ENCODE measurements around the gene NFILZ. TPM values are rescaled to one million over a fixed set of nuclear protein-coding genes. Genes with fewer than 3 reads are reported as not detected.
A peak's percentile ranks its signal among the peaks of the same experiment; 100 is the strongest.
"Not testable (repeated sequence)": the region's sequence is repeated elsewhere in the genome, so short reads cannot be mapped to it uniquely, and the experiment has no call there.

NFILZ gene
- total RNA-seq, 1 donor from 2014 or later = not detected

DNA sequence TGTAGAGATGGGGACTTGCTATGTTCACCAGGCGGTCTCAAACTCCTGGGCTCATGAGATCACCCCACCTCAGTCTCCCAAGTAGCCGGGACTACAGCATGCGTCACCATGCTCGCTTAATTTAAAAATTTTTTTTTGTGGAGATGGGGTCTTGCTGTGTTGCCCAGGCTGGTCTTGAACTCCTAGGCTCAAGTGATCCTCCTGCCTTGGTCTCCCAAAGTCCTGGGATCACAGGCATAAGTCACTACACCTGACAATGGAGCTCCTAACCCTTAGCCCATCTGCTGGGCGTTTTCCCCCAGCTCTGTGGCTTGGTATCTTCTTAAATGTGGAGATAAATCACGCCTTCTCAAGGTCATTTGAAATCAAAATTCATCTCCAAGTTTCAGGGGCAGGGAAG is 13.6 kb upstream of the NFILZ start:
- intact Hi-C loops (cut with micrococcal nuclease) = no loop called here
- TF ChIP-seq, protein P1, sequence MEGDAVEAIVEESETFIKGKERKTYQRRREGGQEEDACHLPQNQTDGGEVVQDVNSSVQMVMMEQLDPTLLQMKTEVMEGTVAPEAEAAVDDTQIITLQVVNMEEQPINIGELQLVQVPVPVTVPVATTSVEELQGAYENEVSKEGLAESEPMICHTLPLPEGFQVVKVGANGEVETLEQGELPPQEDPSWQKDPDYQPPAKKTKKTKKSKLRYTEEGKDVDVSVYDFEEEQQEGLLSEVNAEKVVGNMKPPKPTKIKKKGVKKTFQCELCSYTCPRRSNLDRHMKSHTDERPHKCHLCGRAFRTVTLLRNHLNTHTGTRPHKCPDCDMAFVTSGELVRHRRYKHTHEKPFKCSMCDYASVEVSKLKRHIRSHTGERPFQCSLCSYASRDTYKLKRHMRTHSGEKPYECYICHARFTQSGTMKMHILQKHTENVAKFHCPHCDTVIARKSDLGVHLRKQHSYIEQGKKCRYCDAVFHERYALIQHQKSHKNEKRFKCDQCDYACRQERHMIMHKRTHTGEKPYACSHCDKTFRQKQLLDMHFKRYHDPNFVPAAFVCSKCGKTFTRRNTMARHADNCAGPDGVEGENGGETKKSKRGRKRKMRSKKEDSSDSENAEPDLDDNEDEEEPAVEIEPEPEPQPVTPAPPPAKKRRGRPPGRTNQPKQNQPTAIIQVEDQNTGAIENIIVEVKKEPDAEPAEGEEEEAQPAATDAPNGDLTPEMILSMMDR (IDR thresholded peaks at IDR 0.05; ENCODE audit: borderline replicate concordance) = no peak

DNA sequence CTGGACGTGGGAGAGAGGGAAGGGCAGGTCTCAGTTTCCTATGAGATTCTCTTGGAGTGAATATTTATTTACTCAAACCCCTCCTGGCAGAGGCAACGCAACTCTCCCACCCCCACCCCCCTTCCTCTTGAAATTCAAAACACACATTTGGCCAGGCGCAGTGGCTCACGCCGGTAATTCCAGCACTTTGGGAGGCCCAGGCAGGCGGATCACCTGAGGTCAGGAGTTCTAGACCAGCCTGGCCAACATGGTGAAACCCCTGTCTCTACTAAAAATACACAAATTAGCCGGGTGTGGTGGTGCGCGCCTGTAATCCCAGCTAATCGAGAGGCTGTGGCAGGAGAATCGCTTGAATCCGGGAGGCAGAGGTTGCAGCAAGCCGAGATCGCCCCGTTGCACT is 13.1 kb upstream of the NFILZ start:
- H3K4me3 ChIP-seq; H3K27ac ChIP-seq (replicated peaks); intact Hi-C loops (cut with micrococcal nuclease); H3K4me1 ChIP-seq; DNase-seq; H3K36me3 ChIP-seq; H3K9me3 ChIP-seq (replicated peaks): not testable (repeated sequence)
- H3K27me3 ChIP-seq (ENCODE audit: low read depth) = peaks cover 59% of the 10 kb centered on the region

More for the DNA sequence above, 13.6 kb upstream of the NFILZ start:
- Histone ChIP-seq H3K27me3 (ENCODE audit: low read depth) (peaks cover 60% of the 10 kb centered on the region), H3K27ac (replicated peaks) (no peak overlapping the region), H3K9me3 (replicated peaks) (no peaks in the 10 kb centered on the region), H3K4me3 (no peak overlapping the region), H3K36me3 (no peaks in the 10 kb centered on the region), H3K4me1 (peaks cover under 1% of the 10 kb centered on the region)
- DNase-seq = no peak

DNA sequence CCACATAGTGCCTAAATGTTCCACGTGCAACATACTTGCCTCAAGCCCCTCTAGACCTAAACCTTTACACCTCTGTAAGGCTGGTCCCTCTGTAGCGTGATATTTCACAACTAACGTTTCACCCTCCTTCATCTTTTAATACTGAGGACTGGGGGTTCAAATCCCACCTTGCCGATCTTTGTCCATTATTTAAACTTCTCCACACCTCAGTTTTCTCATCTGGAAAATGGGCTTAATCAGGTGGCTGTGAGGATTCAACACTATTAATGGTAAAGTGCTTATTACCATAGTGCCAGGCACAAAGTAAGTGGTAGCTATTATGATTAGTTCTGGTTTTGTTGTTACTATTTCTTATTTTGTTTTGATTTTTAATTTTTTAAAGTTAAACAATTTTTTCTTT is 12.4 kb upstream of the NFILZ start:
- H3K4me1 ChIP-seq = no peaks in the 10 kb centered on the region
- TF ChIP-seq, protein P1 (IDR thresholded peaks at IDR 0.05; ENCODE audit: borderline replicate concordance) = no peak
- peaks cover 59% of the 10 kb centered on the region for H3K27me3 ChIP-seq (ENCODE audit: low read depth)
- H3K27ac ChIP-seq (replicated peaks) = no peak overlapping the region
- H3K4me3 ChIP-seq = no peak overlapping the region
- no peaks in the 10 kb centered on the region for H3K36me3 ChIP-seq
- no peaks in the 10 kb centered on the region for H3K9me3 ChIP-seq (replicated peaks)
- intact Hi-C loops (cut with micrococcal nuclease) = no loop called here
- DNase-seq = no peak

DNA sequence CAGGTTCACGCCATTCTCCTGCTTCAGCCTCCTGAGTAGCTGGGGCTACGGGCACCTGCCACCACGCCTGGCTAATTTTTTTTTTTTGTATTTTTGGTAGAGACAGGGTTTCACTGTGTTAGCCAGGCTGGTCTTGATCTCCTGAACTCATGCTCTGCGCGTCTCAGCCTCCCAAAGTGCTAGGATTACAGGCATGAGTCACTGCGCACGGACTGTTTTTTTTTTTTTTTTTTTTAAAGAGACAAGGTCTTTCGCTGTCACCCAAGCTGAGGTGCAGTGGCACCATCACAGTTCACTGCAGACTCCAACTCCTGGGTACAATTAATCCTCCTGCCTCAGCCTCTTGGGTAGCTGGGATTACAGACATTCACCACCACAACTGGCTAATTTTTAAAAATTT is 11.7 kb upstream of the NFILZ start:
- DNase-seq = no peak
- H3K4me1 ChIP-seq = no peaks in the 10 kb centered on the region
- peaks cover 59% of the 10 kb centered on the region for H3K27me3 ChIP-seq (ENCODE audit: low read depth)
- no peaks in the 10 kb centered on the region for H3K36me3 ChIP-seq
- intact Hi-C loops (cut with micrococcal nuclease) = no loop called here
- no peak overlapping the region for H3K4me3 ChIP-seq
- TF ChIP-seq, protein P1 (IDR thresholded peaks at IDR 0.05; ENCODE audit: borderline replicate concordance) = no peak
- H3K9me3 ChIP-seq (replicated peaks) = no peaks in the 10 kb centered on the region
- H3K27ac ChIP-seq (replicated peaks) = no peak overlapping the region

DNA sequence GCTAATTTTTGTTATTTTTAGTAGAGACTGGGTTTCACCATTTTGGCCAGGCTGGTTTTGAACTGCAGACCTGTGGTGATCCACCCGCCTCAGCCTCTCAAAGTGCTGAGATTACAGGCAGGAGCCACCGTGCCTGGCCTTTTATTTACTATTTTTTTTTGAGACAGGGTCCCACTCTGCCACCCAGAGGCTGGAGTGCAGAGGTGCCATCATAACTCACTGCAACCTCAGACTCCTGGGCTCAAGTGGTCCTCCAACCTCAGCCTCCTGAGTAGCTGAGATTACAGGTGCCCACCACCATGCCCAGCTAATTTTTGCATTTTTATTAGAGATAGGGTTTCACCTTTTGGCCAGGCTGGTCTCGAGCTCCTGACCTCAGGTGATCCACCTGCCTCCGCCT is 7.5 kb upstream of the NFILZ start:
- H3K4me3 ChIP-seq; H3K36me3 ChIP-seq; H3K9me3 ChIP-seq (replicated peaks); intact Hi-C loops (cut with micrococcal nuclease); DNase-seq; H3K4me1 ChIP-seq; H3K27ac ChIP-seq (replicated peaks): not testable (repeated sequence)
- TF ChIP-seq, protein P1 (IDR thresholded peaks at IDR 0.05; ENCODE audit: borderline replicate concordance) = peak; percentile 29
- peaks cover 37% of the 10 kb centered on the region for H3K27me3 ChIP-seq (ENCODE audit: low read depth)

DNA sequence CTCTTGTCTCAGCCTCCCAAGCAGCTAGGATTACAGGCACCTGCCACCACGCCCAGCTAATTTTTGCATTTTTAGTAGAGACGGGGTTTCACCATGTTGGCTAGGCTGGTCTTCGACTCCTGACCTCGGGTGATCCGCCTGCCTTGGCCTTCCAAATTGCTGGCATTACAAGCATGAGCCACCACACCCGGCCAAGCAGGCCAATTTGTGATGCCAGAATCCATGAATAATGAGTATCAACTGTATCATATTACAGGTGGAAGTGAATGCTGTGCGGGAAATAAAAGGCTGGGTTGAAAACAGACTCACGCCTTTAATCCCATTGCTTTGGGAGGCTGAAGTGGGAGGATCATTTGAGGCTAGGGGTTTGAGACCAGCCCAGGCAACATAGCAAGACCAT is 3.6 kb upstream of the NFILZ start:
- H3K27me3 ChIP-seq (ENCODE audit: low read depth) = no peaks in the 10 kb centered on the region

More for the DNA sequence above, 3.6 kb upstream of the NFILZ start:
- H3K27ac ChIP-seq (replicated peaks) = no peak overlapping the region
- H3K36me3 ChIP-seq = no peaks in the 10 kb centered on the region
- peaks cover 36% of the 10 kb centered on the region for H3K9me3 ChIP-seq (replicated peaks)
- TF ChIP-seq, protein P1 (IDR thresholded peaks at IDR 0.05; ENCODE audit: borderline replicate concordance) = no peak
- H3K4me3 ChIP-seq = no peak overlapping the region
- no peaks in the 10 kb centered on the region for H3K4me1 ChIP-seq
- intact Hi-C loops (cut with micrococcal nuclease) = no loop called here
- no peak for DNase-seq
